SK-N-MC (cell line): ENCODE data around the gene NRM.

ENCODE experiments used
- DNase-seq: peaks from one replicate; pipeline ENCODE4 v3.0.0-alpha.2; 2011; ENCODE audit warnings: low read depth, low spot score
- H3K27ac ChIP-seq: fragments of 200-600 bp; sonication (generic); 2 replicates; pipeline ENCODE4 v1.5.1; 2016; ENCODE audit warnings: mixed run types
- H3K36me3 ChIP-seq: fragments of 200-600 bp; sonication (generic); 2 replicates; pipeline ENCODE4 v1.6.1; 2017; ENCODE audit warnings: antibody characterized with exemption, low read length, mixed read lengths; ENCODE audit not compliant: insufficient read depth
- H3K4me3 ChIP-seq: fragments of 200-600 bp; sonication (generic); 2 replicates; pipeline ENCODE4 v1.5.1; 2016
- H3K9ac ChIP-seq: fragments of 200-600 bp; sonication (generic); 2 replicates; pipeline ENCODE4 v1.8.0; 2017; ENCODE audit warnings: mixed run types, mixed read lengths; ENCODE audit not compliant: insufficient read length
- H3K9me3 ChIP-seq: fragments of 200-600 bp; sonication (generic); 2 replicates; pipeline ENCODE4 v1.6.1; 2017; ENCODE audit warnings: low read depth, mild to moderate bottlenecking, antibody characterized with exemption, low read length, moderate library complexity, mixed read lengths
- EZH2 ChIP-seq: fragments of 200-600 bp; sonication (generic); IDR thresholded peaks from one replicate; pipeline ENCODE4 v1.6.1; 2017; ENCODE audit warnings: antibody characterized with exemption
- FOXP2 ChIP-seq: optimal IDR thresholded peaks from 2 replicates; pipeline ENCODE3; 2011; ENCODE audit warnings: mild to moderate bottlenecking, moderate library complexity; ENCODE audit not compliant: insufficient read depth; ENCODE audit errors: extremely low read length, control extremely low read depth
- POLR2AphosphoS5 ChIP-seq: IDR thresholded peaks from 2 replicates; pipeline ENCODE4 v1.6.1; 2012; ENCODE audit warnings: mild to moderate bottlenecking, low read depth, low read length, borderline replicate concordance

NRM gene

GRCh38 chr6:30657454-30657853 lies 33.3 kb downstream of the NRM start:
- DNase-seq = no peak
- Histone ChIP-seq H3K4me3 (no peak overlapping the region), H3K9ac (no peak overlapping the region), H3K27ac (no peak overlapping the region), H3K9me3 (no peaks in the 10 kb centered on the region), H3K36me3 (peaks cover 71% of the 10 kb centered on the region)
- TF ChIP-seq POLR2AphosphoS5 (no peak), FOXP2 (no peak), EZH2 (no peak)

- DNase-seq = no peak
- no peak overlapping the region for H3K4me3 ChIP-seq
- no peak overlapping the region for H3K27ac ChIP-seq
- H3K36me3 ChIP-seq = peaks cover 71% of the 10 kb centered on the region
- H3K9me3 ChIP-seq = no peaks in the 10 kb centered on the region
- TF ChIP-seq FOXP2 (no peak), EZH2 (no peak), POLR2AphosphoS5 (no peak)
- H3K9ac ChIP-seq = no peak overlapping the region
Measured at GRCh38 chr6:30656513-30656912, 34.3 kb downstream of the NRM start.

GRCh38 chr6:30655743-30656094 lies 35.1 kb downstream of the NRM start:
- Histone ChIP-seq H3K9me3 (no peaks in the 10 kb centered on the region), H3K27ac (no peak overlapping the region), H3K9ac (no peak overlapping the region), H3K36me3 (peaks cover 78% of the 10 kb centered on the region), H3K4me3 (no peak overlapping the region)
- DNase-seq = no peak
- no peak for TF ChIP-seq EZH2
- no peak for TF ChIP-seq FOXP2
- TF ChIP-seq POLR2AphosphoS5 = no peak

GRCh38 chr6:30654798-30655742 lies 35.7 kb downstream of the NRM start:
- Histone ChIP-seq H3K9me3 (no peaks in the 10 kb centered on the region), H3K9ac (no peak overlapping the region), H3K27ac (no peak overlapping the region), H3K4me3 (no peak overlapping the region), H3K36me3 (peaks cover 75% of the 10 kb centered on the region)
- TF ChIP-seq EZH2 (no peak), POLR2AphosphoS5 (no peak), FOXP2 (no peak)
- no peak for DNase-seq

GRCh38 chr6:30651143-30651542 lies 39.6 kb downstream of the NRM start:
- no peaks in the 10 kb centered on the region for H3K9me3 ChIP-seq
- H3K9ac ChIP-seq = no peak overlapping the region
- H3K36me3 ChIP-seq = peaks cover 58% of the 10 kb centered on the region
- no peak for TF ChIP-seq FOXP2
- no peak for TF ChIP-seq EZH2
- 0 out of 2 replicates have a peak, but pooled peaks have one; percentile 9 for TF ChIP-seq POLR2AphosphoS5
- no peak for DNase-seq
- H3K4me3 ChIP-seq = no peak overlapping the region
- H3K27ac ChIP-seq = no peak overlapping the region

- Histone ChIP-seq H3K27ac (peak overlapping the region; percentile 57; the same call in 1 of the 2 replicates), H3K36me3 (peaks cover 38% of the 10 kb centered on the region), H3K9me3 (no peaks in the 10 kb centered on the region), H3K9ac (peak overlapping the region; percentile 90), H3K4me3 (peak overlapping the region; percentile 87)
- DNase-seq = no peak
- no peak for TF ChIP-seq EZH2
- no peak for TF ChIP-seq FOXP2
- peak; percentile 91 for TF ChIP-seq POLR2AphosphoS5
Measured at GRCh38 chr6:30647242-30648116, 43.3 kb downstream of the NRM start.

- H3K9me3 ChIP-seq = no peaks in the 10 kb centered on the region
- peak; percentile 71 for DNase-seq
- H3K4me3 ChIP-seq = peak within 1 kb of the TSS; percentile 87
- H3K36me3 ChIP-seq = peaks cover 35% of the 10 kb centered on the region
- H3K9ac ChIP-seq = peak within 1 kb of the TSS; percentile 90
- TF ChIP-seq FOXP2 (no peak), EZH2 (no peak), POLR2AphosphoS5 (no peak)
- peak within 1 kb of the TSS; percentile 57; the same call in 1 of the 2 replicates for H3K27ac ChIP-seq
Measured at GRCh38 chr6:30646450-30647241, 44.1 kb downstream of the NRM start, which contains the start of gene C6orf136. TSS of gene C6orf136 (plus strand) at chr6:30647133. CDS start at chr6:30647232, 99 bp downstream.
